HEK293T (cell line): ENCODE measurements around the gene ALDH2.

Experiments used
- CTCF ChIA-PET: fragments of 350-600 bp; formaldehyde crosslinking; extraction: SDS; loops from one replicate; lab custom pipeline; 2021; ENCODE audit warnings: antibody characterized with exemption, inconsistent platforms; lab: Yijun Ruan, JAX
- POLR2A ChIA-PET: fragments of 350-600 bp; formaldehyde crosslinking; extraction: SDS; loops from one replicate; lab custom pipeline; 2020; ENCODE audit warnings: antibody characterized with exemption, inconsistent platforms; lab: Yijun Ruan, JAX
- DNase-seq: peaks from one replicate; pipeline ENCODE4 v3.0.0; 2012; ENCODE audit warnings: mixed read lengths; ENCODE audit errors: extremely low spot score
- ARNT ChIP-seq: fragments of 450-650 bp; IDR thresholded peaks from 2 replicates; pipeline ENCODE4 v1.6.1; 2017; ENCODE audit warnings: mild to moderate bottlenecking
- BHLHE40 ChIP-seq: fragments of 450-650 bp; IDR thresholded peaks from 2 replicates; pipeline ENCODE4 v1.6.1; 2016; ENCODE audit warnings: mild to moderate bottlenecking, moderate library complexity, borderline replicate concordance
- CTBP1 ChIP-seq: fragments of 450-650 bp; IDR thresholded peaks from 2 replicates; pipeline ENCODE4 v1.6.1; 2016; ENCODE audit warnings: borderline replicate concordance
- ELF4 ChIP-seq: fragments of 450-650 bp; IDR thresholded peaks from 2 replicates; pipeline ENCODE4 v1.6.1; 2017; ENCODE audit warnings: antibody characterized with exemption
- FOXA1 ChIP-seq: fragments of 450-650 bp; IDR thresholded peaks from 2 replicates; pipeline ENCODE4 v1.6.1; 2016; ENCODE audit warnings: mild to moderate bottlenecking
- FOXK2 ChIP-seq: fragments of 450-650 bp; IDR thresholded peaks from 2 replicates; pipeline ENCODE4 v1.6.1; 2016; ENCODE audit warnings: mild to moderate bottlenecking
- FOXM1 ChIP-seq: fragments of 450-650 bp; IDR thresholded peaks from 2 replicates; pipeline ENCODE4 v1.6.1; 2017; ENCODE audit warnings: mild to moderate bottlenecking, borderline replicate concordance
- HDGF ChIP-seq: fragments of 450-650 bp; IDR thresholded peaks from 2 replicates; pipeline ENCODE4 v1.6.1; 2017; ENCODE audit warnings: antibody characterized with exemption, borderline replicate concordance
- L3MBTL2 ChIP-seq: fragments of 450-650 bp; conservative IDR thresholded peaks from 2 replicates; pipeline ENCODE4 v1.6.1; 2016; ENCODE audit warnings: mild to moderate bottlenecking
- LEF1 ChIP-seq: fragments of 450-650 bp; IDR thresholded peaks from 2 replicates; pipeline ENCODE4 v1.6.1; 2017; ENCODE audit warnings: mild to moderate bottlenecking, borderline replicate concordance
- NFRKB ChIP-seq: fragments of 450-650 bp; IDR thresholded peaks from 2 replicates; pipeline ENCODE4 v1.6.1; 2016; ENCODE audit warnings: mild to moderate bottlenecking, moderate library complexity
- PKNOX1 ChIP-seq: fragments of 450-650 bp; IDR thresholded peaks from 2 replicates; pipeline ENCODE4 v1.6.1; 2016
- SP1 ChIP-seq: fragments of 450-650 bp; IDR thresholded peaks from 2 replicates; pipeline ENCODE4 v1.6.1; 2017
- SUZ12 ChIP-seq: fragments of 450-650 bp; IDR thresholded peaks from 2 replicates; pipeline ENCODE4 v1.6.1; 2016; ENCODE audit warnings: mild to moderate bottlenecking
- TARDBP ChIP-seq: fragments of 450-650 bp; IDR thresholded peaks from 2 replicates; pipeline ENCODE4 v1.6.1; 2016
- ZNF384 ChIP-seq: fragments of 450-650 bp; IDR thresholded peaks from 2 replicates; pipeline ENCODE4 v1.6.1; 2016

Gene ALDH2

GRCh38 chr12:111769599-111769998 is 2.9 kb downstream of the ALDH2 start:
- ChIA-PET POLR2A (no interaction called here), CTCF (no interaction called here)
- no peak for DNase-seq
- TF ChIP-seq ZNF384: 0 out of 2 replicates have a peak, but pooled peaks have one; percentile 20
- no peak for TF ChIP-seq ARNT

GRCh38 chr12:111773801-111774551 is 7.2 kb downstream of the ALDH2 start:
- ChIA-PET POLR2A (no interaction called here), CTCF (interaction anchor here (1.4 kb wide), 1 partner anchor 39 kb away, joined by 3 read pairs; no protein-coding TSS in a partner anchor)
- no peak for TF ChIP-seq ELF4
- TF ChIP-seq BHLHE40: no peak
- TF ChIP-seq CTBP1: no peak
- no peak for TF ChIP-seq FOXA1
- TF ChIP-seq ZNF384: no peak
- no peak for TF ChIP-seq SP1
- TF ChIP-seq NFRKB: no peak
- no peak for TF ChIP-seq TARDBP
- TF ChIP-seq ARNT: no peak
- DNase-seq: no peak

- POLR2A ChIA-PET: interaction anchor here (1.0 to 1.5 kb wide), 2 partner anchors 9 to 11 kb away, joined by 4 to 10 read pairs; partner anchors contain the start of gene ALDH2
- CTCF ChIA-PET: interaction anchor here (1.0 to 1.4 kb wide), 2 partner anchors 9 to 37 kb away, joined by 3 read pairs; partner anchors contain the start of gene ALDH2
These were observed 8.8 kb downstream of the ALDH2 start for GRCh38 chr12:111775205-111776193.

GRCh38 chr12:111776836-111777344 is 10.2 kb downstream of the ALDH2 start:
- ChIA-PET POLR2A (no interaction called here), CTCF (interaction anchor here (0.7 kb wide), 1 partner anchor 934 kb away, joined by 5 read pairs; no protein-coding TSS in a partner anchor)
- TF ChIP-seq FOXA1 (no peak), TARDBP (no peak), SUZ12 (no peak), NFRKB (no peak), ARNT (no peak), SP1 (no peak), ZNF384 (no peak), CTBP1 (no peak), FOXM1 (no peak), HDGF (no peak), PKNOX1 (no peak), ELF4 (no peak), FOXK2 (no peak), L3MBTL2 (no peak), LEF1 (no peak), BHLHE40 (no peak)
- DNase-seq: no peak

More at GRCh38 chr12:111775205-111776193, 8.8 kb downstream of the ALDH2 start:
- DNase-seq: no peak
- TF ChIP-seq BHLHE40 (no peak), L3MBTL2 (no peak), LEF1 (no peak)

- TF ChIP-seq NFRKB (no peak), FOXM1 (no peak), FOXK2 (no peak), L3MBTL2 (no peak), SP1 (no peak), HDGF (no peak), FOXA1 (no peak), TARDBP (no peak), CTBP1 (no peak), BHLHE40 (no peak), ARNT (no peak), ELF4 (no peak), LEF1 (no peak), ZNF384 (no peak), SUZ12 (no peak), PKNOX1 (no peak)
- ChIA-PET CTCF (no interaction called here), POLR2A (no interaction called here)
- DNase-seq: no peak
These were observed 10.8 kb downstream of the ALDH2 start for GRCh38 chr12:111777345-111778045.

GRCh38 chr12:111780166-111780565 is 13.4 kb downstream of the ALDH2 start:
- DNase-seq: no peak
- TF ChIP-seq FOXA1: no peak
- TF ChIP-seq PKNOX1: no peak
- TF ChIP-seq FOXK2: no peak
- TF ChIP-seq FOXM1: no peak
- TF ChIP-seq ELF4: no peak
- no peak for TF ChIP-seq HDGF
- no peak for TF ChIP-seq BHLHE40
- TF ChIP-seq L3MBTL2: no peak
- no peak for TF ChIP-seq LEF1
- no peak for TF ChIP-seq NFRKB
- TF ChIP-seq SUZ12: no peak
- no peak for TF ChIP-seq ZNF384
- no peak for TF ChIP-seq ARNT
- TF ChIP-seq CTBP1: no peak
- no peak for TF ChIP-seq SP1
- no peak for TF ChIP-seq TARDBP
- ChIA-PET POLR2A (no interaction called here), CTCF (no interaction called here)
